GOT3 (cell line): Measurements from ENCODE around the gene PSME4.
"Not testable (repeated sequence)": the region's sequence is repeated elsewhere in the genome, so short reads cannot be mapped to it uniquely, and the experiment has no call there.

Source experiments
- DNase-seq: peaks from one replicate; lab custom pipeline; 2025; ENCODE audit warnings: mixed read lengths; lab: John Stamatoyannopoulos, UW

PSME4 gene

DNA sequence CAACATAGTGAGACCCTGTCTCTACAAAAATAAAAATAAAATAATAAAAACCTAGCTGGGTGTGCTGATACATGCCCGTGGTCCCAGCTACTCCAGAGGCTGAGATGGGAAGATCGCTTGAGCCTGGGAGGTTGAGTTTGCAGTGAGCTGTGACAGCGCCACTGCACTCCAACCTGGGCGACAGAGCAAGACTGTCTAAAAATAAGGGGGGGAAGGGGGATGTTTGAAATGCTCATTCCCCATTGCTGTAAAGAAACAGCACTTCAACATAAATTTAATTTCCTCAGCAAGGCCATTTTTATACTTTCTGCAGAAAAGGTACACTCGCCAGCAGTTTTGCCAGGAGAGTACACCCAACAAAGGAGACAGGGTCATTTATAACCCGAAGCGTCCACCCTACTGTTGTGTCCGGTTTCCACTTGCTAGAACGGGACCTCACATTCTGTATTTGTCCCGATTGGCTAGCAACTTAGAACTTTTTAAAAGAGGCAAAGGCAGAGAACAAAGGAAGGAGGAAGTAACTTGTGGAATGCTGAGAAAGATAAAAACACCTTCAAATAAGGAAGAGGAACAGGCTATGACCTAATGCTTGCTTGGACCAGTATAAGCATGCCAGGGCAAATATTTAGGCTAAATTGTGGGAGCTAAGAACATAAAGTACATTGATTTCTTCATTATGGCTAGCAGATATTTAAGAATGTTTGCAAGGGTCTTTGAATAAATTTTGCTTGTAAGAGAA, 9.1 kb downstream of the PSME4 start:
- DNase-seq = not testable (repeated sequence)

DNA sequence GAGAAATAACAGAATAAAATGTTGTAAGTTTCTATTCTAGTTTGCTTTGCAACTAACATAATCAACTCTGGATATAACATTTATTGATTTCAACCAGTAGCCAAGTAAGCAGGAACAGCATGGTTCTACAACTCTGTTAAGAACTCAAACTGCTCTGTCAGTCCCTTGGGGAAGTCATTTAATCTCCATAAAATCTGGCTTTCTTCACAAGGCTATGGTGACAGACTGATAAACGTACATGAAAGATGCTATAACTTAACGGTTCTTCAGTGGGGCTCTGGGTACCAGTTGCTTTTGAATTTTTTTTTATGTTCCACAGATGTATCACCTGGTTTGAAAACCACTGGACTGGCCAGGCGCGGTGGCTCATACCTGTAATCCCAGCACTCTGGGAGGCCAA, 10.3 kb downstream of the PSME4 start:
- DNase-seq = no peak

DNA sequence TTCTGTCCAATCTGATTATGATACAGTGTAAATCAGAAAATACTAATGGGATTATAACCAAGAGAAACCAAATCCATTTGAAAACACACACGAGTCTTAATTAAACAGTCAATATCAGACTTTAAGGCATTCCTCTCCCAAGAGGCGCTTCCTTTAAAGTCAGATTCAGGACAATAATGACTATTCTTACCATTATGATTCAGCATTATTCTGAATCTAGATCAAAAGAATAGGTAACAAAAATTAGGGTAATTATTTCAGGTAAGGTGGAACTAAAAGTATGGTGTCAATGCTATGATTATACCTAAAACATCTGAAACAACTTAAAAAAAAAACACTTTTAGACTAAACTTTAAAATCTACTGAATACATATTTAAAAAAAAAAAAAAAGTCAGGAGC, 12.3 kb downstream of the PSME4 start:
- no peak for DNase-seq

- no peak for DNase-seq
These were observed 18.3 kb downstream of the PSME4 start for GRCh38 chr2:53952519-53952918.

GRCh38 chr2:53949457-53949856, 21.3 kb downstream of the PSME4 start:
- no peak for DNase-seq

GRCh38 chr2:53945538-53945937, 25.3 kb downstream of the PSME4 start:
- DNase-seq = no peak

GRCh38 chr2:53944542-53944941, 26.3 kb downstream of the PSME4 start:
- no peak for DNase-seq

GRCh38 chr2:53942280-53942679, 28.5 kb downstream of the PSME4 start:
- DNase-seq = no peak

- no peak for DNase-seq
These were observed 29.0 kb downstream of the PSME4 start for GRCh38 chr2:53941749-53942148.

DNA sequence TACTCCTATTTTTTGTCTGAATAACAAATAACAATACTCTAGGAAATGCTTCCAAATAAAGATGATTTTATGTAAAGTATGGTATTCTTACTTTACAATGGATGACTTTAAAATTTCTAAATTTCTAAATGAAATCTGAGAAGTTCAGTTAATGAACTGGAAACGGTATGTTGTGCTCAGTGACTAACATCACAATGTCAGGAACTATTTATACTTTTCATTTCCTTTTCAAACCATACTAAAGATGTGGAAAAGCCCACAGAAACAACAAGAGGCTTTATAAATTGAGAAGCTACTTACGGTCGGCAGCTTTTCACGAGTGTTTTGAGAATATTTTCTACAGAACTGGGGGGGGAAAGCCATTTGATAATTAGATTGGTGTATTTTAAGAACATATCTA, 31.1 kb downstream of the PSME4 start:
- DNase-seq = no peak

- no peak for DNase-seq
These were observed 31.9 kb downstream of the PSME4 start for GRCh38 chr2:53938904-53939303.

DNA sequence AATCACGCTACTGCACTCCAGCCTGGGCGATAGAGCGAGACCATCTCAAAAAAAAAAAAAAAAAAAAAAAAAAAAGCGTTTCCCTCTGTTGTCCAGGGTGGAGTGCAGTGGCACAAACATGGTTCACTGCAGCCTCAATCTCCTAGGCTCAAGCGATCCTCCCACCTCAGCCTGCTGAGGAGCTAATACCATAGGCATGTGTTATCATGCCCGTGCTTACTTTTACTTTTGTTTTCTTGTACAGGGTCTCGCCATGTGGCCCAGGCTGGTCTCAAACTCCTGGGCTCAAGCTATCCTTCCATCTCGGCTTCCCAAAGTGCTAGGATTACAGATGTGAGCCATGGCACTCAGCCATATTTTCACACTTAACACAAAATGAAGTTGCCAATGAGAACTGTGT, 37.5 kb downstream of the PSME4 start:
- DNase-seq = no peak

DNA sequence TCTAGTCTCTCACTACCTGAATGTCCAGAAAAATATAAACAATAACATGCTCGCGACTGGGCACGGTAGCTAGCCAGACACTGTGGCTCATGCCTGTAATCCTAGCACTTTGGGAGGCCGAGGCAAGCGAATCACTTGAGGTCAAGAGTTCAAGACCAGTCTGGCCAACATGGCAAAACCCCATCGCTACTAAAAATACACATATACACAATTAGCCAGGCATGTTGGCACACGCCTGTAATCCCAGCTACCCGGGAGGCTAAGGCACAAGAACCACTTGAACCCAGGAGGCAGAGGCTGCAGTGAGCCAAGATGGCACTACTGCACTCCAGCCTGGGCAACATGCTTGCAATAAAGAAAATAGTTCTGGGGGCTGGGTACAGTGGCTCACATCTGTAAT, 44.5 kb downstream of the PSME4 start:
- DNase-seq = not testable (repeated sequence)

DNA sequence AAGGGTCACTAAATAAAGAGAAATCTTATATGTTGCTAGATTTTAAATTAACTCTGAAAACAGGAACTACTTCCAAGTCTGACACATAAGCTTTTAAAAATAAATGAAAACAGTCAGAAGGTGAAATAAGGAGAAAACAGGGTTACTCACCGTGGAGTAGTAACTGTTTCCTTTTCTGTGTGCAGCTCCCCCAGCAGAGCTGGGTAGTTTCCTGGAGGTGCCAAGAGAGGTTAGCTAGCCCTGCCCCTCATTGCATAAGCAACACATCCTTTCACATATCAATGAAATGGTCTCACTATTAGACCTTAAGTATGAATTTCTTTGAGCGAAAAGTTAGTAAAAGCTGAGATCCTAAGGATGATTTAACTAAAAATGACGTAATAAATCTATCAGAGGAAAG, 57.1 kb downstream of the PSME4 start:
- no peak for DNase-seq

DNA sequence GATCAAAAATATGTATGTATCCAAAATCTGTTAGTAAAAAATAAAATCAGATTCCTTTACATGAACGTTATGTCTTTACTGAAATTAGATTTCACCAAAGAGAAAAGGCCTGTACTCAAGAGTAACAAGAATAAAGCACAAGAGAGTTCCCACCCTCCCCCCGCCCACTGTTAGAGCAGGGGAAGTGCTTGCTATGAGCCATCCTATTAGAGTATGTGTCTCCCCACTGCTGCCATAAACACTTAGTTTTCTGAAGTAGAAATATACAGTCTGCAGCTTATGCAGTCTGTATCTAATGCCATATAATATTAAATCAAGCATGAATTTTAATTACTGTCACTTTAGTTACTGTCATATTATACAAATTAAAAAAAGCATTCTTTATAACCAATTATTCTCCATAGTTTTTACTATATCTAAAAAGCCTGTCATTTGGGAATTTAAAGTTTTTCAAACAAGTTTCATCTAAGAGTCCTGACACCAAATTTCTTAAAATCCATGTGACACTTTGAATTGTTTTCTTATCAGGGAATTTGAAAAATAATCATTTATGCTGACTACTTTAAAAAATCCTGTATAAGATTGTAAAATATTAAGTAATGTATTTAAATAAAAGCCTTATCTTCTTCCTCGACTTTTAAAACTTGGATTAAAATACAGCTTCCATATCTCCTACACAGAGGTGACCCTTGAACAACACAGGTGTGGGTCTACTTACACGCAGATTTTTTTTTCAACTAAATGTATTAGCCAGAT, 59.2 kb downstream of the PSME4 start:
- DNase-seq = no peak

DNA sequence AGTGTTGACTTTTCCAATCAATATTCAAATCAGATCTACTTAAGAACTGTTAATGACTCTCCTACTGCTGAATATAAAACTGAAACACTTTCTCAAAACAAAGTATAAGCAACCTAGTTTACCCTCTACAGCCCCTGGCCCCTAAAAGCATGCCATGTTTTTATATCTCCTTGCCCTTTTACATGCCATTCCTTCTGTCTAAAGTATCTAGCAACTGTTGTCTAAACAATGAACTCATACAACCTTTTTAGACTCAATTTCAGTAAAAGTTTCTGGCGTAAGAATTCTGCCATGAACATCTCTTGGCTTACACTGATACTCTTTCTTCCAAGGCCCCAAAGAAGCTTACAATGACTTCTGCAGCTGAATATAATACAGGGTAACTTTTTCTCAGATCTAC, 63.2 kb downstream of the PSME4 start:
- DNase-seq = no peak

- DNase-seq = no peak
These were observed 65.4 kb downstream of the PSME4 start for GRCh38 chr2:53905396-53905795.

- DNase-seq = no peak
These were observed 67.8 kb downstream of the PSME4 start for GRCh38 chr2:53903011-53903410.

DNA sequence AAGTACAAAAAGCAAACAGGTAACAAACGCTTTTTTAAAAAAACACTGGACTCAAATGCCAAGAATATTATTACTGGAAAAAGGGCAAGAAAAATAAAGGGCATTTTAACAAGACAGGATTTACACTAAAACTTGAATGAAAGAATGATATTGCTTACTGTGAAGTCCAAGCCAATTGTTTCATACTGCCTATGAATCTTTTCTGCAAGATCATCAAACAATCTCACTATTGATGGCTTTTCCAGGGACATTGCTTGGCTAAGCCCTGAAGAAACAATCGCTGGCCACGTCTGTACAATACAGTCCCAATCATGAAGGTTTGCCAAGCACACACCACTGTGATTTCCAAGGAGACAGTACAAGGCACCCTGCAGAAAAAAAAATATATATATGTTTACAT, 69.6 kb downstream of the PSME4 start:
- no peak for DNase-seq

DNA sequence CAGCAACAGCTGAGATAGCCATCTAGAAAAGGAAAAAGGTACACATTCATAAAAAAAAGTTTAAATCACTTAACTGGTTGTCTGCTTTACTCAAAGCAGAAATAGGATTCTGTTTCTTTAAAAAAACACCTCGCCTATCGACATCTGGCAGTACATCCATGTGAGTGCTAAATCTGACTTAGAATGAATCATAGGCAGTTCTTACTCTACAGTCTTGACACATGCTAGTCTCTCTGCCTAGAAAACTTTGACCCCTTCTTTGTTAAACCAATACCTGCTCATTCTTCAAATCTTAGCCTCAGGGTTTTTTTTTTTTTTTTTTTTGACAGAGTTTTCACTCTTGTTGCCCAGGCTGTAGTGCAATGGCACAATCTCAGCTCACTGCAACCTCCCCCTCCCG, 73.9 kb downstream of the PSME4 start:
- no peak for DNase-seq

GRCh38 chr2:53886406-53887280, 84.2 kb downstream of the PSME4 start:
- DNase-seq = no peak

GRCh38 chr2:53884883-53885282, 85.9 kb downstream of the PSME4 start:
- no peak for DNase-seq

- no peak for DNase-seq
These were observed 88.8 kb downstream of the PSME4 start for GRCh38 chr2:53881986-53882385.
